Liver (tissue), 3 donors: ENCODE data around the gene VAPA.

Experiments
- ATF3 ChIP-seq: IDR thresholded peaks from 2 replicates; pipeline ENCODE4 v1.6.1; 2016; ENCODE audit warnings: antibody characterized with exemption
- CTCF ChIP-seq: fragments of 150-350 bp; IDR thresholded peaks from 2 replicates; pipeline ENCODE4 v1.5.1; 2017; ENCODE audit warnings: improper control_type of control experiment, low read depth, low read length; ENCODE audit not compliant: missing input control
- EGR1 ChIP-seq, 2 donors: IDR thresholded peaks; 2 replicates each; pipeline ENCODE4 v1.6.1; 2016 to 2018; ENCODE audit warnings: antibody characterized with exemption in 2 of 2, low read depth in 2 of 2
- FOXA1 ChIP-seq: IDR thresholded peaks from 2 replicates; pipeline ENCODE4 v1.6.1; 2016; ENCODE audit warnings: antibody characterized with exemption
- HNF4G ChIP-seq: IDR thresholded peaks from 2 replicates; pipeline ENCODE4 v1.6.1; 2016; ENCODE audit warnings: antibody characterized with exemption
- JUND ChIP-seq, 2 donors: IDR thresholded peaks; 2 replicates each; pipeline ENCODE4 v1.6.1; 2016; ENCODE audit warnings: antibody characterized with exemption in 2 of 2
- RAD21 ChIP-seq, 2 donors: IDR thresholded peaks; 2 replicates each; pipeline ENCODE4 v1.6.1; 2016; ENCODE audit warnings: antibody characterized with exemption in 2 of 2, mild to moderate bottlenecking in 2 of 2
- ZBTB33 ChIP-seq: IDR thresholded peaks from 2 replicates; pipeline ENCODE4 v1.6.1; 2016; ENCODE audit warnings: antibody characterized with exemption
- donor health status: healthy.
- donor health status: healthy.

- TF ChIP-seq JUND (IDR thresholded peaks at IDR 0.05) (no peak), EGR1 (IDR thresholded peaks at IDR 0.05; ENCODE audit: low read depth in 2 of 2) (no peak), CTCF (no peak), ZBTB33 (no peak), RAD21 (IDR thresholded peaks at IDR 0.05) (no peak), FOXA1 (no peak), ATF3 (no peak), HNF4G (no peak)
These were observed 2.3 kb downstream of the VAPA start for GRCh38 chr18:9916077-9916639.
